CD4-positive, alpha-beta T cell treated with Interleukin-4 for 4 hours (primary cell): ENCODE data around the gene SERPIND1.
A peak's percentile ranks its signal among the peaks of the same experiment; 100 is the strongest.

Source experiments
- DNase-seq: peaks from one replicate; pipeline ENCODE4 v3.0.0-alpha.2; 2020

SERPIND1 gene

DNA sequence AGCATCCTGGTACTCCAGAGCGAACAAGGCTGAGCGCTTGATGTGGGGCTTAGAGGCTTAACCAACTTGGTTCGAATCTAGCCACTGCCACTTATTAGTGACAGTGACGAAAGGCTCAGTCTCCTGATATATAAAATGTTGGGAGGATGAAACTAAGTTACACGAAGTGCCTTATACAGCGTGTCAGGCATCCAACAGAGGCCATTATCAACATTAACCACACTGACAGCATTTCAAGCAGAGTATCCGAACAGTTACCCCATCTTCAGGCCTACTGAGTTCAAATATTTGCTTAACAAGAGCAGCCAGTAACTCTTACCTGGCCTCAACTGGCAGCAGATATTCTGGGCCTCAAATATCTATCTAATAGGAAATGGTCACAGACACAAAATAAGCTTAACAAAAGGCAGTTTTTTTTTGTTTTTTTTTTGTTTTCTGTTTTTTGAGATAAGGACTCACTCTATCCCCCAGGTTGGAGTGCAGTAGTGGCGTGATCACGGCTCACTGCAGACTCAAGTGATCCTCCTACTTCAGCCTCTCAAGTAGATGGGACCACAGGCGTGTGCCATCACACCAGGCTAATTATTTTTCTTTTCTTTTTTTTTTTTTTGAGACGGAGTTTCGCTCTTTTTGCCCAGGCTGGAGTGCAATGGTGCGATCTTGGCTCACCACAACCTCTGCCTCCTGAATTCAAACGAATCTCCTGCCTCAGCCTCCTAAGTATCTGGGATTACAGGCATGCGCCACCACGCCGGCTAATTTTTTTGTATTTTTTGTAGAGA lies 2.9 kb downstream of the SERPIND1 start:
- DNase-seq, result no peak

DNA sequence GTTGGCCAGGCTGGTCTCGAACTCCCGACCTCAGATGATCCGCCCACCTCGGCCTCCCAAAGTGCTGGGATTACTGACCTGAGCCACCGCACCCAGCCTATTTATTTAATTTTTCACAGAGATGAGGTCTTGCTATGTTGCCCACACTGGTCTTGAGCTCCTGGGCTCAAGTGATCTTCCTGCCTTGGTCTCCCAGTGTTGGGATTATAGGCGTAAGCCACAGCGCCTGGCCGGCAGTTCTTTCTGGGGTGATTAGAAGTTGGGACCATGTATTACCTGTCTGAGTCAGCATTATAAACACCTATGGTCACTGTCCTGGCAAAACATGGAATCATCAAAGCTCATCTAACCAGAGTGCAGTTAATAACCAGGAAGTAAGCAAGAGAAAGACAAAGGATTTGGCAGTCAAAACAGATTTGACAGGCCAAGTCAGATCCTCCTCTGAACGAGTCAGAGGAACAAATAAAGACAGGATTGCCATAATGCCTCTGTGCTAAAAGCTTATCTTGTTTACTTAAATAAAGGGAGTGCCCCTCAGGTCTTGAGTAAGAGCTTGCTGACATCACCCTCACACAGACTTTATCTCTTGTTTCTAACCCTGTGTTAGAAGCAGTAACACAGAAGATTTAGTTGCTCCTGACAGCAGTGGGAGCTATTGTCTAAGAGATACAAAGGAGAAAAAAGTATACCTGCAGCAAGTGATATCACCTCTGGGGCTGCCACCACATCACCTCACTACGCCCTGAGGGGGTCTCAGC lies 3.7 kb downstream of the SERPIND1 start:
- DNase-seq, result no peak

DNA sequence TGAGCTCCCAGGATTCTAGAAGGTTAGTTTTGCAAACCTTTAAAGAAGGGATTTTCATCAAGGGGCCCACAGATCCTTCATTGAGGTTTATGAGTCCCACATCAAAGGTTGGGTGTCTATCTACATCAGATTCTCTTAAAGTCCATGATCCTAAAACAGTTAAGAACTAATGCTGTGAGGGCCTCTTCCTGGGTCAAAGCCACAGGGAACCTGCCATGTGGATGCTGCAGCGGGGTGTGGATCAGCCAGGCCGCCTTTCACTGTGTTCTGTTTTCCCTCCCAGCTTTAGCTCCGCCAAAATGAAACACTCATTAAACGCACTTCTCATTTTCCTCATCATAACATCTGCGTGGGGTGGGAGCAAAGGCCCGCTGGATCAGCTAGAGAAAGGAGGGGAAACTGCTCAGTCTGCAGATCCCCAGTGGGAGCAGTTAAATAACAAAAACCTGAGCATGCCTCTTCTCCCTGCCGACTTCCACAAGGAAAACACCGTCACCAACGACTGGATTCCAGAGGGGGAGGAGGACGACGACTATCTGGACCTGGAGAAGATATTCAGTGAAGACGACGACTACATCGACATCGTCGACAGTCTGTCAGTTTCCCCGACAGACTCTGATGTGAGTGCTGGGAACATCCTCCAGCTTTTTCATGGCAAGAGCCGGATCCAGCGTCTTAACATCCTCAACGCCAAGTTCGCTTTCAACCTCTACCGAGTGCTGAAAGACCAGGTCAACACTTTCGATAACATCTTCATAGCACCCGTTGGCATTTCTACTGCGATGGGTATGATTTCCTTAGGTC lies 5.3 kb downstream of the SERPIND1 start:
- DNase-seq, result no peak

DNA sequence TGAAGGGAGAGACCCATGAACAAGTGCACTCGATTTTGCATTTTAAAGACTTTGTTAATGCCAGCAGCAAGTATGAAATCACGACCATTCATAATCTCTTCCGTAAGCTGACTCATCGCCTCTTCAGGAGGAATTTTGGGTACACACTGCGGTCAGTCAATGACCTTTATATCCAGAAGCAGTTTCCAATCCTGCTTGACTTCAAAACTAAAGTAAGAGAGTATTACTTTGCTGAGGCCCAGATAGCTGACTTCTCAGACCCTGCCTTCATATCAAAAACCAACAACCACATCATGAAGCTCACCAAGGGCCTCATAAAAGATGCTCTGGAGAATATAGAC lies 5.9 kb downstream of the SERPIND1 start:
- no peak for DNase-seq

DNA sequence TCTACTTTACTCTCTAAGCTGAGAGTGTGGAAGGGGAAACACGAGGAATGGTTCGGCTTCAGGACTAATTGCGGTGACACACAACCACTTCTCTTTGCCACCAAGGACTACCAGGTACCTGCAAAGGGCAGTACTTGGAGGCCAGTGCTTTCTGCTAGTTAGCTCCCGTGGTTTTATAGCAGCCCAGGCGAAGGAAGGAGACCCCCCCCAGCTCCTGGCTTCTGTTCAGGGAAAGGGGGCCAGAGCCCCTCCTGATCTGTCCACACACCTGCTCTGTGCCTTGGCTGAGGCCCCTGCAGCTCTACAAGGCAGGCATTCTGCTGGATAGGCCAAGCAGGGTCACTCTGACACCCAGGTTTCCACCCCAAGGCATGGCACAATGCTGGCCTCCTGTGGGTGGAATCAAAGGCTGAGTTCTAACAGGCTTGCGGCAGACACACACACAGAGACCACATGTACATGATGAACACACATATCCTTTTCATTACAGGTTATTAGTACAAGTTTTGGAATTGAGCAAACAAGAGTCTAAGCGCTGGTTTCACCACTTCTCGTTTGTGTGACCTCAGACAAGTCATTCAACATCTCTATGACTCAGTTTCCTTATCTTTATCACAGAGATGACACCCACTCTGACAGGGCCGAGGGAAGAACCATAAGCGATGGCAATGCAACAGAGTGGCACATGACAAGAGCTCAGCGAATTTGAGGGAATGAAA lies 7.5 kb downstream of the SERPIND1 start:
- DNase-seq, result no peak

DNA sequence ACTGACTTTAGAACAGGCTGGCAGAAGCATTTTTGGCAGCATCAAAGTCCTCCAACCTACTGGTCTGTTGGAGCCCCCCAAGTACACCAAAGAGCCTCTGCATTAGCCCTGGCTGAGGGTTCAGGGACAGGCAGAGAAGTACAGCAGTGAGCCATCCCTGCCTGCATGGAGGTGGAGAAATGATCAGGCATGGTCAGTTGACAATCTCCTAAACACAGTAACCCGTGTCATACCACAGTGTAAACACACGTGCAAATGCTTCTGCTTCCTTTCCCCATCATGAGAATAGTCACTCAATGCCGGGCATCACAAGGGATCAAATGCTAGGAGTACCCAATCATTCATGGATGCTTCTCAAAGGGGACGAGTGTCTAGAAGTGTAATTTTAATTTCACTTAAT lies 8.2 kb downstream of the SERPIND1 start:
- DNase-seq, result no peak

DNA sequence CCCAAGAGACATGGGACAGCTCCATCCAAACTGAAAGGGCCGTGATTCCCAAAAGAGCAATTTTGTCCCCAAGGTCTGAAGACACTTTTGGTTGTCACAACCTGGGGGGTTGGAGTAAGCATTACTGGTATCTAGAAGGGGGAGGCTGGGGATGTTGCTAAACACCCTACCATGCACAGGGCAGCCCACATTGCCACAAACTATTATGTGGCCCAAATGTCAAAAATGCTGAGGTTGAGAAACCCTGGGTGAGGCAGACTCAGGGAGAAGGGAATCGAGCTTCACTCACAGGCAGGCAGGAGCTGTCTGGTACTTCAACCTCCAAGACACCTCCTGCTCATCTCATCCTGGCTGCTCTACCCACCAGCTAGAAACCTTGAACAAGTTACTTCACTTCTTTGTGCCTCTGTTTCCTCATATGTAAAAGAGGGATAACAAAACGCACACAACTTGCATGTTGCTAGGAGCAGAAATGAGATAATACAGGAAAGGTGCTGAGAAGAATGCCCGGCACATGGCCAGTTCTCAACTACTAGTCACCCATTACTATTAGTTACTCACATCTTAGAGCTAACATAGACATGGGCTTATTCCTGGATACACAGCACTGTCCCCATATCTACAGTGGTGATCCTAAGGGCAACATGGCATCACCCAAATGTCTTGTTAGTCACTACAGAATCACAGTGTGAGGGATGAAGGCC lies 8.8 kb downstream of the SERPIND1 start:
- no peak for DNase-seq

DNA sequence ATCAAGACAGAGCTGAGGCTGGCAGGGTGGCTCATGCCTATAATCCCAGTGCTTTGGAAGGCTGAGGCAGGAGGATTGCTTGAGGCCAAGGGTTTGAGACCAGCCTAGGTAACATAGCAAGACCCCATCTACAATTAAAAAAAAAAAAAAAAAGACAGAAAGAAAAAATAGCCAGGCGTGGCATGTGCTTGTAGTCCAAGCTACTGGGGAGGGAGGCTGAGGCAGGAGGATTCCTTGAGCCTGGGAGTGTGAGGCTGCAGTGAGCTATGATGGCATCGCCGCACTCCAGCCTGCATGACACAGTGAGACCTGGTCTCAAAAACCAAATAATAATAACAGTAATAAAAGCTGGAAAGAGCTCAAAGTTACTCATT lies 9.4 kb downstream of the SERPIND1 start:
- no peak for DNase-seq

DNA sequence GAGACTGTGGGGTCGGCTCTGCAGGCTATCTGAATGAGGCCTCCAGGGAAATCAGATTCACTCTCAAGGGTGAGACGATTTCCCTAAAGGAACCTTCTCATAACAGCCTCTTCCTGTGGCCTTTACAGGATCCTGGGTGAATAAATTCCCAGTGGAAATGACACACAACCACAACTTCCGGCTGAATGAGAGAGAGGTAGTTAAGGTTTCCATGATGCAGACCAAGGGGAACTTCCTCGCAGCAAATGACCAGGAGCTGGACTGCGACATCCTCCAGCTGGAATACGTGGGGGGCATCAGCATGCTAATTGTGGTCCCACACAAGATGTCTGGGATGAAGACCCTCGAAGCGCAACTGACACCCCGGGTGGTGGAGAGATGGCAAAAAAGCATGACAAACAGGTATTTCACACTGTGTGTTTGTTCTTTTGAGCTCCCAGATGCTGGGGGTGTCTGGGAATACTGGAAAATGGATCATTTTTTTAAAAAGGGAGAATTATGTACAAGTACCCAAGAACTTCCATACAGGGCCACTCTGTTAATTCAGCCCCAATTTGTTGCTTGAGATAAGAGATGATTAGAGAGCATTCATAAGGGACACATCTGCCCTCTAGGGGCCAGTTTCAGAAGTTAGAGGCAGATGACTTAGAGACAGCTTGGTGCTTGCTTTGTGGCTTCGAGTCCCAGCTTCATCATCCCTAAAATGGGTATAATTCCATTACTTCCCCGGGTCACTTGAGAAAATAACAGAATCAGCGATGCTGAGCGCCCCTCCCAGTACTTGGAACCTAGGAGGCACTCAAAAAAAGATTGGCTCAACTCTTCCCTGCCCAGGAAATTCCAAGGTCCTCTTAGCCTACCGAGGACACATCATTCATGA lies 10.2 kb downstream of the SERPIND1 start:
- DNase-seq, result peak; percentile 55

DNA sequence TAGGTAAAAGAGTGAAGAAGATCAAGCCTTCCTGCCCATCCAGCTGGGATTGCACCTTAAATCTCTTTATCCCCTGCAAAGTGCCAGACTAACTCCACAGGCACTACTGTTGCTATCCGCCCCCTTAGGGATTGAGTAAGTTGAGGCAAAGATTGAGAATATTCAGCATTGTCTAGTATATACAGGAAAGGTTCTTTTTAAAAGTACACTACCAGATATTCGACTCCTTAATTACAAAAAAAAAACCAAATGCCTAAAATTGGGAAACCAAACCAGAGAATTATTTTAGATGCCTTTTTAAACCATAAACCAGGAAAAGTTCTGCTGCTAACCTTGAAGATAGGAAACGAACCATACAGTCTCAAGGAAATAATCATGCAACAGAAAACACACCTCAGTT lies 11.5 kb downstream of the SERPIND1 start:
- no peak for DNase-seq

DNA sequence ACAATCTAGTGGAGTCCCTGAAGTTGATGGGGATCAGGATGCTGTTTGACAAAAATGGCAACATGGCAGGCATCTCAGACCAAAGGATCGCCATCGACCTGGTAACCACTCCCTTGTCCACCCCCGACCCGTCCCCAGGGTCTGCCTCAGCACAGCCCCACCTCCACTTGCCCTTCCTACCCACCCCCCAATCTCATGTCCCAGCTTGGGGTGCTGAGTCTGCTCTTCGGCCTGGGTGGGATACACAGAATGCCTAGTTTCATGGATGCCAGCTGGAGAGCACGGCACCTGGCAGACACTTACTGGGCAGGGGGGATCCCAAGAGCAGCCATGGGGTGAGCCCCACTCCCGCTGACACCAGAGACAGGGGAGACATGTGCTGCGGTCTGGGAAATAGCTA lies 12.1 kb downstream of the SERPIND1 start:
- no peak for DNase-seq

DNA sequence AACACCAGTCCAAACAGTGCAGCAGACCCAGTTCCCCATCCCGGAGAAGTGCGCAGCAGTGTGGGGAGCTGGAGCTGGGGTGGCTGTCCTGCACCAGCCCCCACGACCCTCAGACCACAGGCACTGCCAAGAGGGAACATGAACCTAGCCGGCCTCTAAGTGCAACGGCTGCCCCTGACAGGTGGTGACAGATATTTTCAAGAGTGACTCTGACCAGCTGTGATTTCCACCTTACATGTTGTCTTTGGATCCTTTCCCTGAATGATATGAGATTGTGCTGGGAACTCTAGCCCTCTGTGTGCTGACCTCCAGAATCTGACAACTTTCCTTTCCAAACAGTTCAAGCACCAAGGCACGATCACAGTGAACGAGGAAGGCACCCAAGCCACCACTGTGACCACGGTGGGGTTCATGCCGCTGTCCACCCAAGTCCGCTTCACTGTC lies 12.6 kb downstream of the SERPIND1 start:
- no peak for DNase-seq

DNA sequence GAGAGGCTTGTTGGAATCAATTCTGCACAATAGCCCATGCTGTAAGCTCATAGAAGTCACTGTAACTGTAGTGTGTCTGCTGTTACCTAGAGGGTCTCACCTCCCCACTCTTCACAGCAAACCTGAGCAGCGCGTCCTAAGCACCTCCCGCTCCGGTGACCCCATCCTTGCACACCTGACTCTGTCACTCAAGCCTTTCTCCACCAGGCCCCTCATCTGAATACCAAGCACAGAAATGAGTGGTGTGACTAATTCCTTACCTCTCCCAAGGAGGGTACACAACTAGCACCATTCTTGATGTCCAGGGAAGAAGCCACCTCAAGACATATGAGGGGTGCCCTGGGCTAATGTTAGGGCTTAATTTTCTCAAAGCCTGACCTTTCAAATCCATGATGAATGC lies 13.3 kb downstream of the SERPIND1 start:
- DNase-seq, result no peak

DNA sequence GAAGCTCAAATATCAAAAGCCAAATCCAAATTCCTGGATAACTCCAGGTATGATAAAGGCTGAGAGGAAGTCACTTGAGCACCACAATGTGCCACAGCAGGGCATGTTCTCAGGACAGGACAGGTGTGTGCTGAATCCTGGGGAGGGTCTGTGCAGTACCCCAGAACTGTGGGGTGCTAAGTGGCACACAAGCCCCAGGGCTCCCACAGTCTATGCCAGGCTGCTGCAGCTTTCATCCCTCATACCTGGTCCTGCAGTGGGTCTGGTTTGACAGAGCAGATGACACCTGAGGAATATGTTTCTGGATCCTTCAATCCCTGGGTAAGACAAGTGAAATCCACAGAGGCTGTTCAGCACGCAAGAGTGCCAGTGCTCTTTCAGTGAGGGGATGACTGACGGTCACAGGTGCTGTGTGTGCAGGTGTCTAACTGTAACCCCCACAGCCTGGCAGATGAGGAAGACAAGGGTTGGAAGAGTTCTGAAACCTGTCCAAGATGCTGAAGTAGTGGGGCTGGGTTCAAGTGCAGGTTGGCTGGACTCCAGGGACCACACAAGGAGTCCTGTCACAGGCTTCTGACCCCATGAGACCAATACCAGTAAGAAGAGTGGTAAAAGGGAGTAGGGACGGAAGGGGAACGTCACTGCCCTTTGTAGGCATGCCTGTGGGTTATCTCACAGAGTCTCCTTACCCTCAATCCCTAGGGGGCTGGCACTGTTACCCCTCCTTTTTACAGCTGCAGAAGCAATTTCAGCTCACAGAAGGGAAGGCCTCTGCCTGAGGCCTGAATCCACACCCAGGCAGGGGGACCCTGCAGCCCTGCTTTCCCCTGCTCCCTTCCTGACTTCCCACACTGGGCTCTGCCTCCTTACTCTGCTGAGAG lies 14.1 kb downstream of the SERPIND1 start:
- DNase-seq, result no peak

DNA sequence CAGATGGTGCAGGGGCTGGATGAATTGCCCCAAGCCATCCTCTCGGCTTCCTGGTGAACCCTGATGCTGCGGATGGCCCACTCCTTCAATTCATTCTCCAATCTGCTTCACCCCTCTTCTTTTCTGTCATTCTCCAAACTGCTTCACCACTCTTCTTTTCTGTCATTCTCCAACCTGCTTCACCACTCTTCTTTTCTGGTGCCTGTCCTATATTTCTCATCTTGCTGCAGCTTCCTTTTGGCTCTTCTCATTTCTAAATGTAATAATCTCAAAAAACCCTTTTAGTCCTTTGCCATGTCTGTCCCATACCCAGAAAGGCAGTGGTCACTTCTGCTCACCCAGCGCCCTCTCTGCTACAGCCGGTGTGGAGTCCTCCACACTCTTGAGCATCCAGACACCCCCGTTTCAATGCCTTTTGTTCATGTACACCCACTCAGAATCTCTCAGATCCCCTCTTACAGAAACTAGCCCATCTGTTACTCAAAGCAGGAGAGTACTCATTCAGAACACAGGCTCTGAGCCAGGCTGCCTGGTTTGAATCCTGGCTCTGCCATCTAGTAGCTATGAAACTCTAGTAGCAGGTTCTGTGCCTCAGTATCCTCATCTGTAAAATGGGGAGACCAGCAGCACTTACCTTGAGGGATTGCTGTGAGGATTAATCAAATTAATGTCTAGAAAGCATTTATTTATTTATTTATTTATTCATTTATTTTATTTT lies 14.9 kb downstream of the SERPIND1 start:
- no peak for DNase-seq

DNA sequence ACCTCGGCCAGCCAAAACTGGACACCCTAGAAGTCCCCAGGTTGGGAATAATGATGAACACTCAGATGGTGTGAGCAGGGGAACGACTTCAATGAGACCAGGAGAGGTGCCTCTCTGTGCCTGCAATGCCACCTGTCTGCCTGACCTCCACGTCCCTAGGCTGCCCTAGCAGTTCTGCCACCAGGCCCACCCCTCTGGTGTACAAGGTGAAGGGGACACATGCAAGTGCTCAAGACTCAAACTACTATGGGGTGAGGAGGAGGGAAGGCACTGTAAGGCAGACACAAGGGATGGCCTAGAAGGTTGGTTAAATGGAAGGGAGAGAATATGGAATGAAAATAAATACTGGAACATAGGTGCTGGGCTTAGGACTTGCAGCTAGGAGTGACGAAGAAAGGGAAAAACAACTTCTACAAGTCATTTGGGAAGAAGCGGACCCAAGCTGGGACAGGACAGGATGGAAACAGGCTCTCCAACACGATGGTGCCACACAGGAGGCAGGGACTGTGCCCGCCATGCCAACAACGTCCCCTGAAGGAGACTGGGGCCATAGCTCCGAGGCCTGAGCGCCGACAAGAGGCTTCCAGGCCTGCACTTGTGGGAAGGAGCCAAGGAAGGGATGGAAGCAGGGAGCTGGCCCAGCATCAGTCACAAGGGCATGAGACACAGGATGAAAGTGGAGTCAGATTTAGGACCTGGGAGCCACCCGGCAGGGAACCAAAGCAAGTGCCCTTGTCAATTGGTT lies 18.5 kb downstream of the SERPIND1 start:
- DNase-seq, result no peak

DNA sequence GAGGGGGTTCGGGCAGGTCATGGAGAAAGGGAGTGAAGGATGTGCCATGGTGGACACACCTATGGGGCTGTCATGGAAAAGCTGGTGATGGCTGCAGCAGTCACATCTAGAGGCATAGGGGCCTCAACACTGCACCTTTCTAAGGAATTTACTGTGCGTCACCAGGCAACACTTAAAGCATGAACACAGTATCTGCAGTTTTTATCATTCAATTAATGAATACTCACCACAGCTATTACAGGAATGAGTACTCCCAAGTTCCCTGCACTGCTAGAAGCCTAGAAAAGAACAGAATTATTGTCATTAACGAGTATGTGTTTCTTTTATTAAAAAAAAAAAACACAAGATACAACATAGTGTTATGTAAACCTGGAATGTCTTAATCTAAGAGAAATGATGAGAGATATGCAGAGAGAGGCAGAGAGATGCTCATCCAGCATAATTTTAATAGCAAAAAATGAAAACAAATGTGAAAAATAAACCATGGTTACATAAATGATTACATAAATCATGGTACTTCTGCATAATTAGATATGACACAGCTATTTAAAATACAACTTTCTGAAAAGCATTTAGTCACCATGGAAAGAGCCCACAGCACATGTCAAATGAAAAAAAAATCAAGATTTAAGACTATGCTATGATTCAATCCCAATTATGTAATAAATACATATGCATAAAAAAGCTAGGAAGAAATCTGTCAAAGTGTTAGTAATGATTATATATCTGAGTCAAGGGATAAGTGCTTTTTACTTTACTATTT lies 19.2 kb downstream of the SERPIND1 start:
- DNase-seq, result no peak
